Activated T-helper 1 cell treated with anti-CD3 and anti-CD28 coated beads, Interleukin-12 subunit alpha, Interleukin-12 subunit beta, Interleukin-2, Interleukin-4 antibody, amounts not matched to agents 30 ng/mL and 10 ng/mL and 1 ng/mL, durations not matched to agents 14 hours and 24 hours and 36 hours (primary cell): ENCODE data around the gene KIF1A. TPM values are rescaled to one million over a fixed set of nuclear protein-coding genes. Genes with fewer than 3 reads are reported as not detected.

Experiments
- DNase-seq: peaks from one replicate; pipeline ENCODE4 v3.0.0; 2021; ENCODE audit warnings: low spot score
- H3K27ac Mint-ChIP-seq: one replicate; pipeline ENCODE4 v1.8.0; 2021; ENCODE audit warnings: mild to moderate bottlenecking, mixed read lengths
- H3K27me3 Mint-ChIP-seq: one replicate; pipeline ENCODE4 v1.8.0; 2022; ENCODE audit warnings: mild to moderate bottlenecking, moderate library complexity, mixed read lengths; ENCODE audit not compliant: insufficient read depth
- H3K36me3 Mint-ChIP-seq: one replicate; pipeline ENCODE4 v1.8.0; 2021; ENCODE audit warnings: low read depth, mixed read lengths
- H3K4me1 Mint-ChIP-seq: one replicate; pipeline ENCODE4 v1.8.0; 2021; ENCODE audit warnings: low read depth, mixed read lengths
- H3K4me3 Mint-ChIP-seq: one replicate; pipeline ENCODE4 v1.8.0; 2021; ENCODE audit warnings: mild to moderate bottlenecking, moderate library complexity, mixed read lengths
- H3K9me3 Mint-ChIP-seq: one replicate; pipeline ENCODE4 v1.8.0; 2021; ENCODE audit warnings: mixed read lengths
- intact Hi-C: fragments of 100-400 bp; cut with micrococcal nuclease; formaldehyde crosslinking; loops from one replicate; pipeline ENCODE4 v1.15.1; 2024
- total RNA-seq: library from RNA; stranded (reverse); gene quantifications from 2 replicates; pipeline ENCODE4 v1.2.3, GENCODE V29; 2022

The KIF1A gene
- total RNA-seq, 1 donor from 2014 or later = 0.83 TPM

GRCh38 chr2:240789051-240789453 lies 31.0 kb downstream of the KIF1A start:
- no peak overlapping the region for H3K27ac Mint-ChIP-seq
- intact Hi-C loops = no loop called here
- no peaks in the 10 kb centered on the region for H3K4me1 Mint-ChIP-seq
- H3K4me3 Mint-ChIP-seq = no peak overlapping the region
- no peak for DNase-seq
- no peaks in the 10 kb centered on the region for H3K9me3 Mint-ChIP-seq
- peaks cover 3% of the 10 kb centered on the region for H3K27me3 Mint-ChIP-seq
- H3K36me3 Mint-ChIP-seq = no peaks in the 10 kb centered on the region

- Mint-ChIP-seq H3K4me1 (no peaks in the 10 kb centered on the region), H3K9me3 (no peaks in the 10 kb centered on the region), H3K36me3 (no peaks in the 10 kb centered on the region), H3K4me3 (no peak overlapping the region), H3K27ac (no peak overlapping the region), H3K27me3 (peaks cover 3% of the 10 kb centered on the region)
- DNase-seq = no peak
- intact Hi-C loops = no loop called here
Measured at GRCh38 chr2:240788482-240788881, 31.5 kb downstream of the KIF1A start.

- no peaks in the 10 kb centered on the region for H3K36me3 Mint-ChIP-seq
- no peak overlapping the region for H3K4me3 Mint-ChIP-seq
- H3K9me3 Mint-ChIP-seq = no peaks in the 10 kb centered on the region
- no peak overlapping the region for H3K27ac Mint-ChIP-seq
- peaks cover 3% of the 10 kb centered on the region for H3K27me3 Mint-ChIP-seq
- no peak for DNase-seq
- intact Hi-C loops = no loop called here
- no peaks in the 10 kb centered on the region for H3K4me1 Mint-ChIP-seq
Measured at GRCh38 chr2:240787521-240788472, 32.2 kb downstream of the KIF1A start.

GRCh38 chr2:240786871-240787311 lies 33.1 kb downstream of the KIF1A start:
- no peak for DNase-seq
- Mint-ChIP-seq H3K36me3 (no peaks in the 10 kb centered on the region), H3K9me3 (no peaks in the 10 kb centered on the region), H3K4me1 (no peaks in the 10 kb centered on the region), H3K4me3 (no peak overlapping the region), H3K27ac (no peak overlapping the region), H3K27me3 (peaks cover 3% of the 10 kb centered on the region)
- intact Hi-C loops = no loop called here

GRCh38 chr2:240786355-240786841 lies 33.6 kb downstream of the KIF1A start:
- Mint-ChIP-seq H3K27ac (no peak overlapping the region), H3K4me1 (no peaks in the 10 kb centered on the region), H3K9me3 (no peaks in the 10 kb centered on the region), H3K36me3 (no peaks in the 10 kb centered on the region), H3K4me3 (no peak overlapping the region), H3K27me3 (peaks cover 3% of the 10 kb centered on the region)
- DNase-seq = no peak
- intact Hi-C loops = no loop called here

- no peaks in the 10 kb centered on the region for H3K36me3 Mint-ChIP-seq
Measured at GRCh38 chr2:240785424-240786335, 34.3 kb downstream of the KIF1A start.

GRCh38 chr2:240784629-240785423 lies 35.2 kb downstream of the KIF1A start:
- H3K4me1 Mint-ChIP-seq = no peaks in the 10 kb centered on the region
- DNase-seq = no peak
- no peak overlapping the region for H3K4me3 Mint-ChIP-seq
- peaks cover 3% of the 10 kb centered on the region for H3K27me3 Mint-ChIP-seq
- intact Hi-C loops = no loop called here
- H3K9me3 Mint-ChIP-seq = no peaks in the 10 kb centered on the region
- no peaks in the 10 kb centered on the region for H3K36me3 Mint-ChIP-seq
- H3K27ac Mint-ChIP-seq = no peak overlapping the region

More at GRCh38 chr2:240785424-240786335, 34.3 kb downstream of the KIF1A start:
- no peak overlapping the region for H3K4me3 Mint-ChIP-seq
- intact Hi-C loops = no loop called here
- no peak for DNase-seq
- no peaks in the 10 kb centered on the region for H3K4me1 Mint-ChIP-seq
- peaks cover 3% of the 10 kb centered on the region for H3K27me3 Mint-ChIP-seq
- H3K9me3 Mint-ChIP-seq = no peaks in the 10 kb centered on the region
- H3K27ac Mint-ChIP-seq = no peak overlapping the region

GRCh38 chr2:240783819-240784621 lies 36.0 kb downstream of the KIF1A start:
- no peak overlapping the region for H3K27ac Mint-ChIP-seq
- peaks cover 3% of the 10 kb centered on the region for H3K27me3 Mint-ChIP-seq
- DNase-seq = no peak
- intact Hi-C loops = no loop called here
- H3K9me3 Mint-ChIP-seq = no peaks in the 10 kb centered on the region
- H3K36me3 Mint-ChIP-seq = no peaks in the 10 kb centered on the region
- no peaks in the 10 kb centered on the region for H3K4me1 Mint-ChIP-seq
- H3K4me3 Mint-ChIP-seq = no peak overlapping the region

GRCh38 chr2:240782886-240783818 lies 36.9 kb downstream of the KIF1A start:
- H3K4me1 Mint-ChIP-seq = no peaks in the 10 kb centered on the region
- H3K27me3 Mint-ChIP-seq = peaks cover 2% of the 10 kb centered on the region
- intact Hi-C loops = no loop called here
- H3K4me3 Mint-ChIP-seq = no peak overlapping the region
- no peak for DNase-seq
- no peaks in the 10 kb centered on the region for H3K36me3 Mint-ChIP-seq
- no peaks in the 10 kb centered on the region for H3K9me3 Mint-ChIP-seq
- no peak overlapping the region for H3K27ac Mint-ChIP-seq

- no peaks in the 10 kb centered on the region for H3K4me1 Mint-ChIP-seq
- H3K27me3 Mint-ChIP-seq = no peaks in the 10 kb centered on the region
- DNase-seq = no peak
- no peak overlapping the region for H3K27ac Mint-ChIP-seq
- no peak overlapping the region for H3K4me3 Mint-ChIP-seq
- H3K36me3 Mint-ChIP-seq = no peaks in the 10 kb centered on the region
- H3K9me3 Mint-ChIP-seq = no peaks in the 10 kb centered on the region
- intact Hi-C loops = no loop called here
Measured at GRCh38 chr2:240782221-240782885, 37.7 kb downstream of the KIF1A start.
